B cell (primary cell): ENCODE measurements around the gene MX1. TPM values are rescaled to one million over a fixed set of nuclear protein-coding genes. Genes with fewer than 3 reads are reported as not detected.

ENCODE experiments used
- ATAC-seq: fragments of 200-7000 bp; cut with Tn5 transposase; one replicate; pipeline ENCODE4 v1.10.0; 2021; ENCODE audit warnings: low read depth, mild to moderate bottlenecking, moderate number of reproducible peaks, moderate library complexity
- CTCF ChIA-PET: fragments of 350-600 bp; sonication (Branson Sonifier 250); formaldehyde crosslinking; loops from one replicate; lab custom pipeline; 2021; ENCODE audit warnings: antibody characterized with exemption, inconsistent platforms; lab: Charles Lee
- POLR2A ChIA-PET: fragments of 350-600 bp; sonication (Branson Sonifier 250); formaldehyde crosslinking; loops from one replicate; lab custom pipeline; 2021; ENCODE audit warnings: antibody characterized with exemption; lab: Charles Lee
- DNase-seq: peaks from one replicate; pipeline ENCODE4 v3.0.0; 2013
- H2AFZ ChIP-seq: 2 replicates; pipeline ENCODE4 v1.6.1; 2012; ENCODE audit warnings: mild to moderate bottlenecking, low read depth, low read length; ENCODE audit not compliant: insufficient read depth, poor library complexity, severe bottlenecking
- H3K27ac ChIP-seq, 2 donors: 1 replicate in 1 of 2; 2 replicates in 1 of 2; pipeline ENCODE4 v1.5.1; 2012 to 2013; ENCODE audit warnings: low read length in 2 of 2, mild to moderate bottlenecking in 2 of 2, moderate library complexity in 1 of 2
- H3K27me3 ChIP-seq, 4 experiments: fragments of 200-600 bp in 1 of 4; sonication (generic) in 1 of 4; replicated peaks in 1 of 4; 1 replicate in 2 of 4; 2 replicates in 2 of 4; pipeline versions ENCODE4 v1.6.1 to v1.7.0; 2013 to 2016; ENCODE audit warnings: low read length in 3 of 4, mild to moderate bottlenecking in 2 of 4, mixed read lengths in 1 of 4, moderate library complexity in 1 of 4; ENCODE audit not compliant: insufficient read depth in 4 of 4, control insufficient read depth in 3 of 4; ENCODE audit errors: control extremely low read depth in 1 of 4
- H3K36me3 ChIP-seq, 2 experiments: replicated peaks in 1 of 2; 1 replicate in 1 of 2; 2 replicates in 1 of 2; pipeline versions ENCODE4 v1.6.1 to v1.7.1; 2013; ENCODE audit warnings: low read length in 1 of 2; ENCODE audit not compliant: insufficient read depth in 2 of 2, control insufficient read depth in 1 of 2; ENCODE audit errors: control extremely low read depth in 1 of 2, extremely low read depth in 1 of 2
- H3K4me1 ChIP-seq, 2 donors: fragments of 200-600 bp in 1 of 2; sonication (generic) in 1 of 2; 1 replicate in 1 of 2; 2 replicates in 1 of 2; pipeline versions ENCODE4 v1.5.1 to v1.6.1; 2013 to 2017; ENCODE audit warnings: low read length in 2 of 2; ENCODE audit not compliant: control insufficient read depth in 2 of 2, insufficient read depth in 2 of 2
- H3K4me2 ChIP-seq: replicated peaks from 2 replicates; pipeline ENCODE3; 2012; ENCODE audit warnings: mild to moderate bottlenecking, low read depth, low read length; ENCODE audit not compliant: poor library complexity, severe bottlenecking
- H3K4me3 ChIP-seq, 5 experiments: fragments of 200-600 bp in 1 of 5; sonication (generic) in 1 of 5; 1 replicate in 3 of 5; 2 replicates in 2 of 5; pipeline versions ENCODE4 v1.5.1 to v1.7.0; 2011 to 2016; ENCODE audit warnings: low read length in 4 of 5, mild to moderate bottlenecking in 4 of 5, low read depth in 2 of 5, control low read depth in 1 of 5, moderate library complexity in 1 of 5; ENCODE audit not compliant: insufficient read depth in 1 of 5; ENCODE audit errors: control extremely low read depth in 1 of 5, extremely low read depth in 1 of 5
- H3K79me2 ChIP-seq: fragments of 200-600 bp; sonication (generic); one replicate; pipeline ENCODE4 v1.6.0; 2016; ENCODE audit warnings: low read length; ENCODE audit not compliant: control insufficient read depth, insufficient read depth
- H3K9ac ChIP-seq: fragments of 200-600 bp; sonication (generic); 2 replicates; pipeline ENCODE4 v1.6.1; 2017; ENCODE audit warnings: mild to moderate bottlenecking, low read length, moderate library complexity
- H3K9me3 ChIP-seq, 3 donors: one replicate each; pipeline versions ENCODE4 v1.6.1 to v1.7.1; 2013; ENCODE audit warnings: low read length in 2 of 3; ENCODE audit not compliant: control insufficient read depth in 2 of 3, insufficient read depth in 1 of 3; ENCODE audit errors: control extremely low read depth in 1 of 3
- H4K20me1 ChIP-seq: 2 replicates; pipeline ENCODE4 v1.6.0; 2012; ENCODE audit warnings: mild to moderate bottlenecking, low read length; ENCODE audit not compliant: insufficient read depth, control insufficient read depth, poor library complexity, severe bottlenecking
- H3K27ac Mint-ChIP-seq: one replicate; pipeline ENCODE4 v1.8.0; 2021; ENCODE audit warnings: mixed read lengths
- H3K27me3 Mint-ChIP-seq: one replicate; pipeline ENCODE4 v1.8.0; 2021; ENCODE audit warnings: mixed read lengths
- H3K4me1 Mint-ChIP-seq: one replicate; pipeline ENCODE4 v1.8.0; 2021; ENCODE audit warnings: mixed read lengths
- H3K4me3 Mint-ChIP-seq: one replicate; pipeline ENCODE4 v1.8.0; 2021; ENCODE audit warnings: mixed read lengths
- H3K9me3 Mint-ChIP-seq: one replicate; pipeline ENCODE4 v1.8.0; 2022; ENCODE audit warnings: mixed read lengths; ENCODE audit not compliant: insufficient read depth
- EZH2 ChIP-seq: IDR thresholded peaks from 2 replicates; pipeline ENCODE4 v1.6.1; 2012; ENCODE audit warnings: borderline replicate concordance, low read depth, mild to moderate bottlenecking, moderate library complexity, low read length; ENCODE audit not compliant: insufficient read depth, poor library complexity, severe bottlenecking
- WGBS: methylation state at CpG from one replicate; pipeline ENCODE4 v1.1.5; 2013; ENCODE audit warnings: missing lambda C conversion rate; ENCODE audit not compliant: insufficient coverage; 5-methylcytosine and 5-hydroxymethylcytosine counted together
- intact Hi-C: fragments of 100-400 bp; cut with micrococcal nuclease; formaldehyde crosslinking; loops from one replicate; pipeline ENCODE4 v1.10.0; 2022
- polyA plus RNA-seq: library from polyadenylated mRNA; depleted of rRNA; stranded (reverse); fragments of >200 nt; gene quantifications from 2 replicates; pipeline ENCODE4 v1.2.3, GENCODE V29; 2012
- total RNA-seq, 2 donors: library from RNA; stranded (reverse); fragments of 120-200 nt in 1 of 2; gene quantifications; 1 replicate in 1 of 2; 2 replicates in 1 of 2; pipeline versions ENCODE4 v1.2.3 to v1.2.4, GENCODE V29; 2013 to 2022
- TF ChIP-seq, protein P1 (sequence below): fragments of 200-600 bp; IDR thresholded peaks from one replicate; pipeline ENCODE4 v1.8.0; 2022; ENCODE audit warnings: antibody characterized with exemption, mild to moderate bottlenecking

MX1 gene
- total and polyA plus RNA-seq, 2 donors (not counting 1 experiment from before 2014, with no cell fraction given), result 57.6 to 62.9 TPM

DNA sequence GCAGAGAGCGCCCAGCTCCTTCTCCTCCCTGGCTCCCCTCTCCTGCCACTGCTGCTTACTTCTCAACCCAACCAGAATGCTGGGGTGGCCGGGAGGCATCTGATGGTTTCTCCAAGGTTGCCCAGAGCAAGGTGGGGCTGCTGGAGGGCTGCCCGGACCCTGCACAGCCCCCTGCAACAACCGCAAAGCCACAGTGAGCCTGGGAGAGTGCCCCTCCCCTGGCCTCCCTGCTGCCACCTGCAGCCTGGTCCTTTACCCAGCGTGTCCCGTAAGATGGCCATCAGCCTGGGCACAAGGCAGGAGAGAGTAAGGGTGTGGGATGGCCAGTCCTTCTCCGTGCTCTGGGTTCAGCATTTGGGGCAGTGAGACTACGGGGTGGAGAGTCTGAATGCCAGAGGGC is 47.2 kb upstream of the MX1 start:
- intact Hi-C loops, result no loop called here
- no peak for ATAC-seq
- Mint-ChIP-seq H3K9me3 (no peaks in the 10 kb centered on the region), H3K27ac (no peak overlapping the region), H3K4me1 (peaks cover 4% of the 10 kb centered on the region), H3K4me3 (no peak overlapping the region), H3K27me3 (no peaks in the 10 kb centered on the region)
- Histone ChIP-seq H3K27ac (no peak overlapping the region), H2AFZ (no peak overlapping the region), H3K9me3 (peaks cover 0 to 12% (median 0%) of the 10 kb centered on the region in 3 donors), H4K20me1 (peaks cover 24% of the 10 kb centered on the region), H3K79me2 (peaks cover 28% of the 10 kb centered on the region), H3K36me3 (peaks cover 3 to 68% of the 10 kb centered on the region in 2 experiments), H3K4me2 (no peak overlapping the region), H3K4me3 (no peak overlapping the region), H3K27me3 (no peaks in the 10 kb centered on the region), H3K4me1 (no peaks in the 10 kb centered on the region), H3K9ac (no peak overlapping the region)
- POLR2A ChIA-PET, result no interaction called here
- CTCF ChIA-PET, result interaction anchor here (0.5 to 2.5 kb wide), 3 partner anchors 10 to 210 kb away, joined by 3 to 10 read pairs (median 3); no protein-coding TSS in a partner anchor
- TF ChIP-seq, protein P1, sequence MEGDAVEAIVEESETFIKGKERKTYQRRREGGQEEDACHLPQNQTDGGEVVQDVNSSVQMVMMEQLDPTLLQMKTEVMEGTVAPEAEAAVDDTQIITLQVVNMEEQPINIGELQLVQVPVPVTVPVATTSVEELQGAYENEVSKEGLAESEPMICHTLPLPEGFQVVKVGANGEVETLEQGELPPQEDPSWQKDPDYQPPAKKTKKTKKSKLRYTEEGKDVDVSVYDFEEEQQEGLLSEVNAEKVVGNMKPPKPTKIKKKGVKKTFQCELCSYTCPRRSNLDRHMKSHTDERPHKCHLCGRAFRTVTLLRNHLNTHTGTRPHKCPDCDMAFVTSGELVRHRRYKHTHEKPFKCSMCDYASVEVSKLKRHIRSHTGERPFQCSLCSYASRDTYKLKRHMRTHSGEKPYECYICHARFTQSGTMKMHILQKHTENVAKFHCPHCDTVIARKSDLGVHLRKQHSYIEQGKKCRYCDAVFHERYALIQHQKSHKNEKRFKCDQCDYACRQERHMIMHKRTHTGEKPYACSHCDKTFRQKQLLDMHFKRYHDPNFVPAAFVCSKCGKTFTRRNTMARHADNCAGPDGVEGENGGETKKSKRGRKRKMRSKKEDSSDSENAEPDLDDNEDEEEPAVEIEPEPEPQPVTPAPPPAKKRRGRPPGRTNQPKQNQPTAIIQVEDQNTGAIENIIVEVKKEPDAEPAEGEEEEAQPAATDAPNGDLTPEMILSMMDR, result no peak
- TF ChIP-seq EZH2, result no peak
- DNase-seq, result no peak
- 88% methylated on average over 6 of the region's 8 CpGs for WGBS

DNA sequence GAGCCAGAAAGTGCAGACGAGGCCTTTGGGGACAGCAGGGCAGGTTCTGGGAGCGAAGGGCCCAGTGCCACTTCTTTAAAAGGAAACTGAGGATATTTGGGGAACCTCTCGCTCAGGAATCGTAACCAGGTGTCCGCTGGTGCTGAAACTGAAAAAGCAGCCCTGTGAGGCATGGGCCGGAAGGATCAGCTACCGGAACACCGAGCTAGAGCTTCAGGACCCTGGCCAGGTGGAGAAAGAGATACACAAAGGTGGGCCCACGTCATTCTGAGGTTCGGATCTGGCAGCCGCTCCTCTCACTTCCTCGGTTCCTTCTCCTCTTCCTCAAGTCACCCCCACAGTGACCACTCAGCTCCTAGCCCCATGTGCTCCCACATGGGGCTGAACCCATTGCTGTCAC is 46.1 kb upstream of the MX1 start:
- H3K27ac ChIP-seq, result no peak overlapping the region
- TF ChIP-seq, protein P1, result no peak
- TF ChIP-seq EZH2, result no peak
- DNase-seq, result no peak
- H3K4me1 Mint-ChIP-seq, result peaks cover 1% of the 10 kb centered on the region
- H3K27me3 ChIP-seq, result no peaks in the 10 kb centered on the region
- H3K9ac ChIP-seq, result no peak overlapping the region
- no peaks in the 10 kb centered on the region for H3K9me3 Mint-ChIP-seq
- ChIA-PET CTCF (interaction anchor here (1.0 to 2.5 kb wide), 3 partner anchors 11 to 210 kb away, joined by 3 to 10 read pairs (median 5); no protein-coding TSS in a partner anchor), POLR2A (no interaction called here)
- no peaks in the 10 kb centered on the region for H3K27me3 Mint-ChIP-seq
- no peak overlapping the region for H3K27ac Mint-ChIP-seq
- no peak overlapping the region for H3K4me3 Mint-ChIP-seq
- H3K36me3 ChIP-seq, result peaks cover 3 to 65% of the 10 kb centered on the region in 2 experiments
- H3K4me3 ChIP-seq, result no peak overlapping the region
- H4K20me1 ChIP-seq, result peaks cover 16% of the 10 kb centered on the region
- H3K9me3 ChIP-seq, result peaks cover 0 to 12% (median 0%) of the 10 kb centered on the region in 3 donors
- no peak overlapping the region for H3K4me2 ChIP-seq
- intact Hi-C loops, result no loop called here
- 99% methylated on average over 12 of the region's 12 CpGs for WGBS
- ATAC-seq, result no peak
- H2AFZ ChIP-seq, result no peak overlapping the region
- peaks cover 17% of the 10 kb centered on the region for H3K79me2 ChIP-seq
- H3K4me1 ChIP-seq, result no peaks in the 10 kb centered on the region
